CD4-positive, alpha-beta T cell treated with Interleukin-10 for 1 hour (primary cell): ENCODE data around the gene SREBF1.

ENCODE experiments used
- DNase-seq: peaks from one replicate; pipeline ENCODE4 v3.0.0-alpha.2; 2020

SREBF1 gene

DNA sequence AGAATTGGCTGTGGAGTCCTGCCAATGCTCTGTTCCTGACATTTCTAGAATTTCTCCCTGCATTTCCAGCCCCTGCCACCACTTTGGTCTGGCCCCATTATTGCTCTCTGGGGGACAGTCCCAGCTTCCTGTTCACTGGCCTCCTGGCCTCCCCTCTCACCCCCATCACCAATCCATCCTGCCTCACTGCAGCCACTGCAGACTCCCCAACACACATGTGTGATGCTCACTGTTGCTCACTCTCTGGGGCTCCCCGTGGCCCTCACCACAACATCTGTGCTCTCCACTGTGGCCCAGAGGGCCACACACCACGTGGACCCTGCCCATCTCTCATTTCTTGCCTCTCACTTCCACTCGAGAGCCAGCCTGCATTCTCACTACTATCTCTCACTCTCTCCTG is 64.6 kb downstream of the SREBF1 start:
- DNase-seq = no peak

DNA sequence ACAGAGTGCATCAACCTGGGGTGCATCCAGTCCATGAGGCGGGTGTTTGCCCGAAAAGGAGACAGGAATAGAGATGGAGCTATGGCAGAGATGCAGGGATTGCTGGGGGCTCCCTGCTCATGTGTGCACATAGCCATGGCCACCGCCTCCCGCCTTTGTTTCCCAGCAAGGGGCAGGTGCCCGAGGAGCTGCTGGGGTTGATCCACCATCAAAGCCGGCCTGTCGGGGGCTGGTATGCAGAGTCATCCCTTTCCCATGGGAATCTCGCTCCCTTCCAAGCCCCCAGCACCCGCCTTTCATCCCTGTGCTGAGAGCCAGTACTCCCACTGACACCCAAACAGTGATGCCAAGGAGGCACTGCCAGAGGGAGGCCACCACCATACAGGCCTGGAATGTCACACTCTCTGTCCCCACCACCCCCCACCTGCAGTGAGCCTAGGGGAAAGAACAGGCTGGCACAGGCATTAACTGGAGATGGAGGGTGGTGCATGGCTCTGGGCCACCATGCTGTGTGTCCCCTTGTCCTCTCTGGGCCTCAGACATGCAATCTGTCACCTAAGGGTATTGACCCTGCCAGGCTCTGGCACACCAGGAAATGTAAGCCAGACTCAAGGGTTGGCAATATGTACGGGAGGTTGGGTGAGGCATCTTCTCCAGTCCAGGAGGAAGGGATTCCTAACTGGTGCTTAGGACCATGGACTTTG is 65.1 kb downstream of the SREBF1 start:
- DNase-seq = no peak

DNA sequence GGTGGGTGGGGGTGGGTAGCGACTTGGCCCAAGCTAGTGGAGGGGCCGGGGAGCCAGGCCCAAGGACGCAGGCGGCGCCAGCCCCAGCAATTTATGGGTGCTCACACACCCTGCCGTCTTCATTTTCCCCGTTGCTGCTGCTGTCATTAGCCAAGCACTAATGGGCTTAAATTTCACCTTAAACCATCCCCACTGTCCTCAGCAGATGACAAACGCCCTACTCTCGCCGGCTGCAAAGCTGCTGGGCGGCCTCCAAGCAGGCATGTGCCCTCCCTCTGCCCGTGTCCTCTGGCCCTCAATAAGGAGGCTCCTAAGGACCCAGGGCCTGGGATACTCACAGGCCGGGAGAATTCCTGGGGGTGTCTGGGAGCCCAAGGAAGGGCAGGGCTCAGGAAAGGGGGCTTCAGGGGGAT is 66.1 kb downstream of the SREBF1 start:
- no peak for DNase-seq

DNA sequence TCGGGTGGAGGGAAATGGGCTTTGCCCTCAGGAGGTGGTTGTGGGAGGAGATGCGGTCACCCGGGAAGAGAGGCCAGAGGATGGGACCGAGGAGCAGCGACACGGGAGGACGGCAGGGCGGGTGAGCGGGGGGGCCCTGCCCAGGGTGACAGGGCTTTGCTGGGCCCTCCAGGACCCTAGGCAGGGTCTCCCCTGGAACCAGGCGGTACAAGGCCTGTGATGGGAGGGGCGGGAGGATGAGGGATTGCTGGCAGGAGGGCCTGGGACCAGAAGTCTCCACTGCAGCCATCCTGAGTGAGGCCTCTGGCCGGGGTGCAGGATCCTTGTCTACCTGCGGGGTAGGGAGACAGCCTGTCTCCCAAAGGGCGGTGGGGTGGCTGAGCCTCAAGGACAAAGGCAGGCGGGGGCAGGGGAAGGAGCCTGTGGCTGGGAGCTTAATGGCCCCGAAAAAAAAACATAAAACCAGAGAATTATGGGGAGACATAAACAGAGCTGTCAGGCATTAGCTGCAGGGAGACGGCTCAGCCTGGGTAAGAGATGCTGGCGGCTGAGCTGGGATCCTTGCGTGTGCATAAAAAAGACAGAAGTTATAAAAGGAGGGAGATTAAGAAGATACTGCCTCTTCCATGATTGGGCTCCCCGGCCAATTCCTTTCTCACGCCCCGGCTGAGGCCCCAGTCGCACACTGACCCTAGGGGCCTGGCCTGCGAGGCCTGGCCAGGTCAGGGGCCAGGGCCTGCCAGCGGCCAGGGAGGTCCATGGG is 66.7 kb downstream of the SREBF1 start:
- DNase-seq = no peak

DNA sequence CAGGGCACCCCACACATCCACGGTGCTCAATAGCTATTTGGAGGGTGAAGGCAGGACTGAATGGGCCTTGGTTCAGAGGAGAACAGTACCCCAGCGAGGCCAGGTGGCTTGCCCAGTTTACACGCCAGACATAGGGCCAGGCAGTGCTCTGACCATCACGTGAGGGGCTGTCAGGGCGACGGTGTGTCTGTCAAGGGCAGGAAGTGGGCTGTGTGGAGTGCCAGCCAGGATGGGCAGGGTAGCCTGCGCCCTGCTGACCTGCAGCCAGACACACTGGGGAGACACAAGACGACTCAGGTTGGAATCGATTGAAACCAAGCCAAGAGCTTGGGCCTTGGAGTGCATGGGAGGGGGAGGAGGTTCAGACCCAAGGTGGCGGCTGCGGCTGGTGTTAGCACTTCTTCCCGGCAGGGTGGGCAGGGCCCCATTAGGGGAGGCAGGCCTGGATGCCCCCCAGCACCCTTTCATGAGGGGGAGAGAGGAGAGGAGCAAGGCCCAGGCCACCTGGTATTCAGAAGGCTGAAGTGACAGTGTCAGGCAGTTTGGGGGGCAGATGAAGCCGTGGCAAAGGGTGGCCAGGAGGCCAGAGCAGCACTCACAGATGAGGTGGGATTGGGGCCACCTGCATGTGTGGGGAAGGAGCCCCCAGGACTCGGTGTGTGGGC is 68.2 kb downstream of the SREBF1 start:
- DNase-seq = no peak

DNA sequence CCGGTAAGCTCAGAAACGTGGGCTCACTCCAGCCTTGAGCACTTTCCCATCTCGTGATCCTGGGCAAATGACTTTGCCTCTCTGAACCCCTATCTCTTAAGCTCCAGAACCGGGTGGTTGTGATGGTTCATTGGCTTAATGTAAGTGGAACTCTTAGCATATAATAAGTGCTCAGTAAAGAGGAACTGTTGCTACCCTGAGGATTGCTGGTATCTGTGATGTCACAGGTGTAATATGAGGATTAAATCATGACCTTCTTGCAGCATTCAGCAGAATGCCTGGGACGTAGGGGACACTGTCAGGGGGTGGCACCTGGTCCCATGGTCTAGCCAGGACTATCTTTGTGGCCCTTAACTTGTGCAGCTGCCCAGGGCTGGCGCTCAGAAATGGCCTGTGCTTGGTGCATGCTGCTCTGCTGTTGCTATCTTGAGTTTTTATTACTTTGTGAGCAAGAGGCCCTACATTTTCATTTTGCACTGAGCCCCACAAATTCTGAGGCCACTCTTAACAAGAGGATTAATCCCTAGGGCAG is 68.8 kb downstream of the SREBF1 start:
- no peak for DNase-seq

DNA sequence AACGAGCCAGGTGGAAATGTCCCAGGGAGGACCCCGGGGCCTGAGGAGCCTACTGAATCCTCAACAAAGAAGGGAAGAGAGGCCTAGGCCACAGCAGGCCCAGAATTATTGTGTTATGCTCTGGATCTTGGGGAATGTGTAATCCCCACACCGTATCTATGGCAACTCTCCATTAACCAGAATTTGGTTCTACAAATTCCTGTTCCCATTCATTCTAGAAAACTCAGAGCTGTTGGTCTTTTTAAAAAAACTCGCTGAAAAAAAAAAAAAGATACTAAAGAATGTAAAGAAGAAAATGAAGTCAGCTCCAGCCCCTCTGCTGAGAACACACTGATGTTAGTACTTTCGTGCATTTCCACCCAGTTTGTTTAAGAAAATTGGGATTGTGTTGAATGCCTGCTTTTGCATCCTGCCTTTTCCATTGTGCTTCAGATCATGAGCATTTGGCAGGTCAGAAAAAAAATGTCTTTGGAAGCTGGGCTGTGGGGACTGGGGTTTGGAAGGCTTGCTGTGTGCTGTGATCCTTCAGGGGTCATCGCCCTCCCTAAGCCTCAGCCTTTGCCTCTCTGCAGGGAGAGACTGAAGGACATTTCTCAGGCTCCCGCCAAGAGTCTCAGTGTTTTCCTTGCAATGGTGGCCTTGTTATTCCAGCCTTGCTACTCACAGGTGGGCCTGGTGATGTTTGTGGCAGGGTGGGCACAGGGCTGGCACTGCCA is 69.5 kb downstream of the SREBF1 start:
- DNase-seq = no peak

DNA sequence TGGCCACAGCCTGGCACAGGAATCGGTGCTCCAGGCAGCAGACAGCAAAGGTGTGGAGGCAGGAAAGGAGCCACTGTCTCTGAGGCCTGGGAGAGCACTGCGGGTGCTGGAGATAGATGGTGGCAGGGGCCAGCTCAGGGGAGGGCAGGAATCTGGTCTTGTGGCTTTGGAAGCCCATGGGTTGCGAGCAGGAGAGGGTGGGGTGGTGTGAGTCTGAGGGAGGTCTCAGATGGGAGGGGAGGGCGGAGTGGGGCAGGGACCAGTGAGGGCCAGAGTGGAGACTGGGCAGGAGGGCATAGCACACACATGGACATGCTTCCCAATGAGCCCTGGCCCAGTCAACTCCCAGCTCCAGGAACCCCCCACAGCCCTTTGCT is 70.1 kb downstream of the SREBF1 start:
- no peak for DNase-seq

DNA sequence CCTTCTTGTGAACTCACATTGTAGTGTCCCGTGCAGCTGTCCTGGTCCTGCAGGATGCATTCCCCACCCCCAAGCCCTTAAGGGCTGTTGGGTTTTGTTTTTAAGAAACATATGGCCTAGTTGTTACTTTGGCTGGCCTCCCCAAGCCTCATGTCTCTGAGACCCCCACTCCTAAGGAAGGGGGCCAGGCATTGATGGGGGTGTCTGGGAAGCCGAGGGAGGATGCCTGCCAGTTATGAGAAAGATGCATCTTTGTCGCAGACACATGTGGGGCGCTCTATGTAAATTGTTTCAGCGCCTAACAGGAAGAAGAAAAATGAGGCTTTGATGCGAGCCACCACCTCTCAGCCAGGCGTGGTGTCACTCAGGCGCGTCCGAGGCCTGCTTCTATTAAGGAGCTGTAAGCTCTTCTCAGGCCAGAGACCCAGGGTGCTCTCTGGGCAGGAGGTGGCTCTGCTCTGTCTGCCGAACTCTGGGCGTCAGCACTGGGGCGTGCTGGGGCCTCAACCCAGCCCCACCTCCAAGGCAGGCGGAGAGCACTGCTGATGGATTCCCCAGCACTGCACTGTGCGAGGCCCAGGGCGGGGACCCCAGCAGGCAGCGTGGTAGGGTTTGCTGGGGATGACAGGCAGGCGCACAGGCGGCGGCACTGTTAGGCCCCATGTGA is 70.6 kb downstream of the SREBF1 start:
- no peak for DNase-seq

DNA sequence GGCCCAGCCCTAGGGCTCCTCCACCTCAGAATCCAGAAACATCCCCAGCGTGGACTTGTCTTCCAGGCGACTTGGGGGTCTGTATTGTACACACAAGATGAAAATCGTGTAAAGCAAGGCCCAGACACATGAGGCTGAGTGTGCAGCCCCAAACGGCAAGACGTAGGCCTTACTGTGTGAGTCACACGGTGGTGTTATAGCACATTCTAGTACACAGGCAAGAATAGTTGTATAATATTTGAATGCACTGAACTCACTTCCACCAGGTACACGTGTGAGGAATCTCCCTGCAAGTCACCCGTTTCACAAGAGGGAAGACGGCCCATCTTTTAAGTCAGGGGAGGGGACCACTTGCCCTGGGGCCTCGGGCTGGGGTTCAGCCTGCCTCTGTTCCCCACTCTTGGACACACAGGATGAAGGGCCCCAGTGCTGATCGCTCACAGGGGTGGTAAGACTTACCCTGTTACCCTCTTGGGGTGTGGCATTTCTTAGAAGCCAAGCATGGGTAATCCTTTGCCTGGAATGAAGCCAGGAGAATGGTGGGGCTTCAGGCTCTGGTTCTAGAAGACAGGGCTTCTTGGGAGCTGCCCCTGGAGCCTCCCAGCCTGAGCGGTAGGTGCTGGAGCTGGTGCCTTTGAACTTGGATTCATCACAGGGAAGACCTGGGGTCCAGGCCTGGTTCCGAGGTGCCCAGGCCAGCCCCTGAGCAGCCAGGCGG is 71.3 kb downstream of the SREBF1 start:
- DNase-seq = no peak

DNA sequence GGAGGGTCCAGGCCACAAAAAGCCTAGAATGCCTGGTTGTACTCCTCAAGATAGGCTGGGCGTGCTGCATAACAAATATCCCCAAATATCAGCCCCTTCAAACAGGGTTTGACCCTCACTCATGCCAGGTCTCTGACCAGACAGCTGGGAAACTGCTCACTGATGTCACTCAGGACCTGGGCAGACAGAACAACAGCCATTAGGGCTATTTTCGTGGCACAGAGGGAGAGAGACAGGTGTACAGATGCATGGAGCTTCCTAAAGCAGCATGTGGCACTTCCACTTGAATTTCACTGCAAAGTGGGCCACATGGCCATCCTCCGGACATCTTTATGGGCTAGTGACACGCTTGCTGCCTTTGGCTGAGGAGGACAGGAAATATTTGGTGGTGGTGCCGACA is 73.1 kb downstream of the SREBF1 start:
- DNase-seq = no peak

DNA sequence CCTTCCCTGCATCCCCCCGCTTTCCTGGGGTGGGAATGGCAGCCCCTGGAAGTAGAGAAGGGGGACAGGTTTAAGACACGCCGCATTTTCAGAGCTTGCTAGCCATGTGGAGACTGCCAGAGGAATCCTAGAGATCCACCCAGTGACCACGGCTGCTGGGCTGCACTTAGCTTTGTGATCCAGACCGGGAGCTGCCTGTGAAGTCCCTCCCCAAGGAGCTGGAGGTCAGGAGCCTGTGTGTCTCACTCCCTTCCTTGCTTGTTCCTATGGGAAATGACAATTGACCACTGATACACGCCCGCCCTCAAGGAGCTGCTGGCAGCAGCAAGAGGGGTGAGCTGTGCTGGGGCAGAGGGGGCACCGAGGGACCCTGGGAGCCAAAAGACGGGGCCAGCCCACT is 73.7 kb downstream of the SREBF1 start:
- DNase-seq = no peak

DNA sequence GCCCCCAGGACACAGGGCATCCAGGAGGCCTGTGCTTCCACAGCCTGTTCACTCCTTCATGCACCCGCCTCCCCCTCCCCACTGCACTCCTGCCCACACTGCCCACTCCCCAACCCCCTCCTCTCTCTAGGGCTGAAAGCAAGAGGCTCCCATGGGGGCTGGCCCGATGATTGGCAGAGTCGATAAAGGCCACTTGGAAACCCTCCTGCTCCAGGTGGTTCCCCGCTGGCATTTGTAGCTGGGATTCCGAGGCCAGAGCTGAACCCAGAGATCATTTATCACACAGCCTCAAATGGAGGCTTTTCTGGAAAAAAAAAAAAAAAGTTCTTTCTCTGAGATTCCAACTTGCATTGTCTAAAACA is 74.1 kb downstream of the SREBF1 start:
- DNase-seq = no peak
